Right lobe of liver (tissue), 6 donors: Measurements from ENCODE around the gene SPAG17. TPM values are rescaled to one million over a fixed set of nuclear protein-coding genes. Genes with fewer than 3 reads are reported as not detected.

Source experiments
- ATAC-seq, 4 donors: fragments of 200-7000 bp; cut with Tn5 transposase; one replicate each; pipeline ENCODE4 v1.9.1; 2020; ENCODE audit warnings: mild to moderate bottlenecking in 4 of 4, moderate library complexity in 4 of 4
- DNase-seq, 3 donors: peaks; one replicate each; pipeline ENCODE4 v3.0.0-alpha.2; 2020
- H3K27ac ChIP-seq, 3 donors: fragments of 200-600 bp; one replicate each; pipeline ENCODE4 v1.8.0; 2022
- H3K27me3 ChIP-seq, 2 donors: fragments of 200-600 bp; one replicate each; pipeline ENCODE4 v1.8.0; 2022
- H3K36me3 ChIP-seq, 4 donors: fragments of 200-600 bp; sonication (generic) in 1 of 4; one replicate each; pipeline versions ENCODE4 v1.5.1 to v1.8.0; 2017 to 2022; ENCODE audit warnings: control low read depth in 1 of 4
- H3K4me1 ChIP-seq, 4 donors: fragments of 200-600 bp; sonication (generic) in 1 of 4; one replicate each; pipeline versions ENCODE4 v1.5.1 to v1.8.0; 2017 to 2022; ENCODE audit warnings: control low read depth in 1 of 4
- H3K4me3 ChIP-seq, 3 donors: fragments of 200-600 bp; one replicate each; pipeline ENCODE4 v1.8.0; 2022
- H3K9me3 ChIP-seq, 4 donors: fragments of 200-600 bp; sonication (generic) in 1 of 4; one replicate each; pipeline versions ENCODE4 v1.5.1 to v1.8.0; 2017 to 2022; ENCODE audit warnings: control low read depth in 1 of 4
- POLR2A ChIP-seq: fragments of 450-650 bp; IDR thresholded peaks from one replicate; pipeline ENCODE4 v1.6.1; 2017; ENCODE audit warnings: antibody characterized with exemption, mild to moderate bottlenecking
- WGBS: methylation state at CpG from one replicate; pipeline ENCODE4 v1.1.6; 2018; ENCODE audit warnings: low coverage, low lambda C conversion rate; ENCODE audit not compliant: insufficient coverage; ENCODE audit errors: missing lambda C conversion rate; 5-methylcytosine and 5-hydroxymethylcytosine counted together
- intact Hi-C, 2 donors: fragments of 100-400 bp; cut with DNase I; formaldehyde crosslinking; loops; one replicate each; pipeline versions ENCODE4 v1.11.2 to v1.14.1; 2022
- total RNA-seq, 6 experiments: library from RNA; depleted of rRNA in 2 of 6; stranded (reverse); fragments of >200 nt in 2 of 6; fragmentation: NEBNext Ultra II Directional in 3 of 6; extraction: Animal tissue kit (Norgen Biotek cat#: 25700) in 3 of 6; gene quantifications; one replicate each; pipeline versions ENCODE4 v1.1.0 to v1.2.4, GENCODE V29; 2016 to 2023
- TF ChIP-seq, protein P1 (sequence below), 4 donors: fragments of 200-600 bp in 3 of 4; fragments of 450-650 bp in 1 of 4; IDR thresholded peaks; one replicate each; pipeline versions ENCODE4 v1.5.1 to v1.8.0; 2016 to 2022; ENCODE audit warnings: antibody characterized with exemption in 4 of 4, mild to moderate bottlenecking in 2 of 4
- donor health status: DM: no; HTN: yes; CAD: no.
- donor health status: DM: no; HTN: no; CAD: no.
- donor health status: DM: no; HTN: no; CAD: no.
- donor health status: DM: no; HTN: yes; CAD: no.
- donor health status: DM: no; HTN: yes; CAD: no.

SPAG17 gene
- total RNA-seq, 6 experiments from 2014 or later = 0.18 TPM; not detected in 5

DNA sequence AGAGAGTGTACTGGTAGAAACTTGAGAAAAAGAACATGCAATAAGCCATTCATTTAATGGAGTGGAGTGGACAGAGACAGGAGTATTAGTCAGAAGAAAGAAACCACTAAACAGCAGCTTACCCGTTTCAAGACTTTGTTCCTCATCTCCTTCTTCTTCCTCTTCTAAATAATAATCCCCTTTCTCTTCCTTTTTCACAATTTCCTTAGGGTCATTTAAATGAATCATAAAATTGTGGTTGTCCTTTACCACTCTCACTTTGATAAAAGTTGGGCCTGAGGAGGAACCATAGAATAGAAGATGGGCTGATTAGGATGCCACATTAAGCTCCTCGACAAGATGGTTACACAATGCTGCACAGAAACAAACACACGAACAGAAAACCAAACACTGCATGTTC is 145.9 kb downstream of the SPAG17 start:
- no peak overlapping the region for H3K4me3 ChIP-seq
- no peak overlapping the region for H3K27ac ChIP-seq
- DNase-seq (no peak), ATAC-seq (no peak)
- H3K27me3 ChIP-seq = no peaks in the 10 kb centered on the region
- WGBS = 25% methylated on average over 3 of the region's 3 CpGs
- TF ChIP-seq, protein P1, sequence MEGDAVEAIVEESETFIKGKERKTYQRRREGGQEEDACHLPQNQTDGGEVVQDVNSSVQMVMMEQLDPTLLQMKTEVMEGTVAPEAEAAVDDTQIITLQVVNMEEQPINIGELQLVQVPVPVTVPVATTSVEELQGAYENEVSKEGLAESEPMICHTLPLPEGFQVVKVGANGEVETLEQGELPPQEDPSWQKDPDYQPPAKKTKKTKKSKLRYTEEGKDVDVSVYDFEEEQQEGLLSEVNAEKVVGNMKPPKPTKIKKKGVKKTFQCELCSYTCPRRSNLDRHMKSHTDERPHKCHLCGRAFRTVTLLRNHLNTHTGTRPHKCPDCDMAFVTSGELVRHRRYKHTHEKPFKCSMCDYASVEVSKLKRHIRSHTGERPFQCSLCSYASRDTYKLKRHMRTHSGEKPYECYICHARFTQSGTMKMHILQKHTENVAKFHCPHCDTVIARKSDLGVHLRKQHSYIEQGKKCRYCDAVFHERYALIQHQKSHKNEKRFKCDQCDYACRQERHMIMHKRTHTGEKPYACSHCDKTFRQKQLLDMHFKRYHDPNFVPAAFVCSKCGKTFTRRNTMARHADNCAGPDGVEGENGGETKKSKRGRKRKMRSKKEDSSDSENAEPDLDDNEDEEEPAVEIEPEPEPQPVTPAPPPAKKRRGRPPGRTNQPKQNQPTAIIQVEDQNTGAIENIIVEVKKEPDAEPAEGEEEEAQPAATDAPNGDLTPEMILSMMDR (IDR thresholded peaks at IDR 0.05) = no peak
- no peak for TF ChIP-seq POLR2A
- H3K9me3 ChIP-seq = no peaks in the 10 kb centered on the region
- intact Hi-C loops = no loop called here
- H3K4me1 ChIP-seq = no peaks in the 10 kb centered on the region
- no peaks in the 10 kb centered on the region for H3K36me3 ChIP-seq

DNA sequence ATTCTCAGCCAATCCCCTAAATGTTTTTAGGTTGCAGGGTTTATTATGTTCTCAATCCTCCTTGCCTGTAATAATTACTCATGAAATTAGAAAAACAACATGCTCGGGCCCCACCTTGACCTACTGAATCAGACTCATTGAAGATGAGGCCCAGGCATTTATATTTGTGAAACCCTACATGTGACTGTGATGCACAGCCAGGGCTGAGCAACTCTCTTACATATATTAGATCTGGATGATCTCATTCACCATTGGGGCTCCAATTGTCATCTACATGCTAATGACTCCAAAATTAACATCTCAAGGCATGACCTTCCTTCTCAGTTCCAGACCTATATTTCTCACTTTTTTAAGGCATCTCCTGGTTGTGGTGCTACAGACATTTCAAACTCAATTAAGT is 152.1 kb downstream of the SPAG17 start:
- 70% methylated on average over 1 of the region's 1 CpG for WGBS

DNA sequence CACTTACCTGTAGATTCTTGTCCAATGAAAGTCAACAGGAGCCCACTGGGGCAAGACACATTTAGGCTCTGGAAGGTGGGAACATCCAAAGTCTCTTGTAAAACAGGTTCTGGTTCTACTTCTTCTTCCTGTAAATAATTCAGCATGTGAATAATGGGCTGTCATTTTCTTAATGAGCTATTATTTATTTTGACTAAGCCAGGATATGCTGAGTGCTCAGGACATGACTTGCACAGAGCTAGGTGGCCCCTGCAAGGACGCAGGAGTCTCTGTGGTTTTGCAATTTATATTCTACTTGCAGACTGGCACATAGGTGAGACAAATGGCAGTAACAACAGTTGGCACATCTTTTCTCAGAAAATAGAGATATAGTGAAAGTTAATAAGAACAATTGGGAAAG is 156.8 kb downstream of the SPAG17 start:
- H3K36me3 ChIP-seq = no peaks in the 10 kb centered on the region
- H3K4me3 ChIP-seq = no peak overlapping the region
- intact Hi-C loops = no loop called here
- no peaks in the 10 kb centered on the region for H3K27me3 ChIP-seq
- H3K27ac ChIP-seq = no peak overlapping the region
- WGBS = 44% methylated on average over 1 of the region's 1 CpG
- no peak for DNase-seq
- ATAC-seq = no peak
- no peaks in the 10 kb centered on the region for H3K9me3 ChIP-seq
- no peaks in the 10 kb centered on the region for H3K4me1 ChIP-seq
- TF ChIP-seq POLR2A = no peak
- TF ChIP-seq, protein P1 (IDR thresholded peaks at IDR 0.05) = no peak

More for the DNA sequence above, 152.1 kb downstream of the SPAG17 start:
- H3K4me3 ChIP-seq = no peak overlapping the region
- H3K4me1 ChIP-seq = no peaks in the 10 kb centered on the region
- H3K36me3 ChIP-seq = no peaks in the 10 kb centered on the region
- H3K27ac ChIP-seq = no peak overlapping the region
- no peaks in the 10 kb centered on the region for H3K9me3 ChIP-seq
- TF ChIP-seq POLR2A = no peak
- TF ChIP-seq, protein P1 (IDR thresholded peaks at IDR 0.05) = no peak
- intact Hi-C loops = no loop called here
- H3K27me3 ChIP-seq = no peaks in the 10 kb centered on the region
- no peak for ATAC-seq
- DNase-seq = no peak

DNA sequence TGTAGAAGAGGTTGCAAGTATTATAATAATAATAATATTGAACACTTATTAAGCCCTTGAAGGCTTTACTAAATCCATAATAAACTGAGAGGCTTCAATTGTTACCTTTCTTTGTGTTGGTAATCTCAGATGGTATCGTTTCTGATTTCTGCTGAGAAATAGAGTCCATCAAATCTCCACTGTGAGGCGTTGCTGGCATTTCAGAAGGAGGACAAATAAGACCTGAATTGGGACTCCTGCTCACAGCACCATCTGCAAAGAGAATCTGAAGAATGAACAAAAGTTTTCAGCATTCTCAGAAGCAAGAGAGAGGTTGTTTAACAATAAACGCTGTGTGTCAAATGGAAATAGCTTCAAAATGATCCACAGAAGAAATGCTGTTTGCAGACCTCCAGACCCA is 161.8 kb downstream of the SPAG17 start:
- intact Hi-C loops = no loop called here
- no peaks in the 10 kb centered on the region for H3K27me3 ChIP-seq
- no peak overlapping the region for H3K4me3 ChIP-seq
- H3K36me3 ChIP-seq = no peaks in the 10 kb centered on the region
- no peaks in the 10 kb centered on the region for H3K9me3 ChIP-seq
- ATAC-seq (no peak), DNase-seq (no peak)
- no peaks in the 10 kb centered on the region for H3K4me1 ChIP-seq
- WGBS = 40% methylated on average over 3 of the region's 3 CpGs
- TF ChIP-seq POLR2A = no peak
- TF ChIP-seq, protein P1 (IDR thresholded peaks at IDR 0.05) = no peak
- no peak overlapping the region for H3K27ac ChIP-seq

DNA sequence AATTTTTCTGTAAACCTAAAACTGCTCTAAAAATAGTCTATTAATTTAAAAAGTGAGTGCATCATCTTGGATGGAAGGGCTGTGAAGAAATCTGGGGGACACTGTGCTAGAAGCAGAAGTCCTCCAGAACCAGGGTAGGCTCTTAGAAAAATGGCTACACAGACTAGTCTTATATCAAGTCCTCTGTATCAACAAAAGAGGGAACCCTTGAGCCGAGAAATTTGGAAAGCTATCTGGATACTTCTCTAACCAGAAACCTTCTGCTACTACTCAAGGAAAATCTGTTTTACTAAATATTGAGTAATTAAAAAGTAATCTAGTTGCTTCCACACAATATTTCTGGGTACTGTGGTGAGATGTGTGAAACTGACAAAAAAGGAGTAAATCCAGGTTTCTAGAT is 163.4 kb downstream of the SPAG17 start:
- no peak for ATAC-seq
- TF ChIP-seq, protein P1 (IDR thresholded peaks at IDR 0.05) = no peak
- TF ChIP-seq POLR2A = no peak
- no peaks in the 10 kb centered on the region for H3K36me3 ChIP-seq
- no peak overlapping the region for H3K27ac ChIP-seq
- DNase-seq = no peak
- H3K4me1 ChIP-seq = no peaks in the 10 kb centered on the region
- no peaks in the 10 kb centered on the region for H3K9me3 ChIP-seq
- no peak overlapping the region for H3K4me3 ChIP-seq
- intact Hi-C loops = no loop called here
- WGBS = 30% methylated on average over 1 of the region's 1 CpG
- H3K27me3 ChIP-seq = no peaks in the 10 kb centered on the region
